GM19372 (cell line): ENCODE measurements around the gene TMEM151B.

ENCODE experiments used
- ATAC-seq: cut with Tn5 transposase; IDR thresholded peaks from one replicate; pipeline ENCODE4 v1.9.1; 2021; ENCODE audit warnings: mild to moderate bottlenecking, low read depth, moderate library complexity; ENCODE audit not compliant: unreplicated experiment

The TMEM151B gene

DNA sequence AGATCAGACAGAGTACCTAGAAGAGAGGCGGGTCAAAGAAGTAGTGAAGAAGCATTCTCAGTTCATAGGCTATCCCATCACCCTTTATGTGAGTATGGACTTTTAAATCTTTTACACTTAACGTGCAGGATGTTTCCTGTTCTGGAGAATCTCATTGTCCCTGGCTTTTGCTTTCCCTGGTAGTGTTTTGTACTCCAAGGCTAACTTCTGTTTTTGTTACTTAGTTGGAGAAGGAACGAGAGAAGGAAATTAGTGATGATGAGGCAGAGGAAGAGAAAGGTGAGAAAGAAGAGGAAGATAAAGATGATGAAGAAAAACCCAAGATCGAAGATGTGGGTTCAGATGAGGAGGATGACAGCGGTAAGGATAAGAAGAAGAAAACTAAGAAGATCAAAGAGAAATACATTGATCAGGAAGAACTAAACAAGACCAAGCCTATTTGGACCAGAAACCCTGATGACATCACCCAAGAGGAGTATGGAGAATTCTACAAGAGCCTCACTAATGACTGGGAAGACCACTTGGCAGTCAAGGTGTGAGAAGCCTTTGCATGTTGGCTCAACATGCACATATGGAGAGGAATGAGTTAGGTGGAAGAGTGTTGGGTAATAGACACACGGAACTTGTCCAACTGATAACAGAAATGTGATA, 20.1 kb upstream of the TMEM151B start:
- ATAC-seq = no peak

DNA sequence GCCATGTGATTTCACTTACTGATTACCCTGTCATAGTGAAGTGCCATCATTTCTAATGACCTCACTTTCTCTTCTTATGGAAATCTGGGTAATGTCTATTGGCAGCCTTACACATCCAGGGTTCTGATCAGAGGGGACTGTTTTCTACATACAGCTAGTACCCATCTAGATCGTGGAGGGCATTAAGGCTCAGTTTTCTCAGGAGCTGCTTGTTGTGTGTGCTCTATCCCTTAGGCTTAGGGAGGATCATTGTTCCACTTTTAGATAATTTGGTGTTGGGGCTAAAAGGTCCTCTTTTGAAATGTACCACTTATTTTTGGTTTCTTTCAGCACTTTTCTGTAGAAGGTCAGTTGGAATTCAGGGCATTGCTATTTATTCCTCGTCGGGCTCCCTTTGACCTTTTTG, 19.5 kb upstream of the TMEM151B start:
- no peak for ATAC-seq

DNA sequence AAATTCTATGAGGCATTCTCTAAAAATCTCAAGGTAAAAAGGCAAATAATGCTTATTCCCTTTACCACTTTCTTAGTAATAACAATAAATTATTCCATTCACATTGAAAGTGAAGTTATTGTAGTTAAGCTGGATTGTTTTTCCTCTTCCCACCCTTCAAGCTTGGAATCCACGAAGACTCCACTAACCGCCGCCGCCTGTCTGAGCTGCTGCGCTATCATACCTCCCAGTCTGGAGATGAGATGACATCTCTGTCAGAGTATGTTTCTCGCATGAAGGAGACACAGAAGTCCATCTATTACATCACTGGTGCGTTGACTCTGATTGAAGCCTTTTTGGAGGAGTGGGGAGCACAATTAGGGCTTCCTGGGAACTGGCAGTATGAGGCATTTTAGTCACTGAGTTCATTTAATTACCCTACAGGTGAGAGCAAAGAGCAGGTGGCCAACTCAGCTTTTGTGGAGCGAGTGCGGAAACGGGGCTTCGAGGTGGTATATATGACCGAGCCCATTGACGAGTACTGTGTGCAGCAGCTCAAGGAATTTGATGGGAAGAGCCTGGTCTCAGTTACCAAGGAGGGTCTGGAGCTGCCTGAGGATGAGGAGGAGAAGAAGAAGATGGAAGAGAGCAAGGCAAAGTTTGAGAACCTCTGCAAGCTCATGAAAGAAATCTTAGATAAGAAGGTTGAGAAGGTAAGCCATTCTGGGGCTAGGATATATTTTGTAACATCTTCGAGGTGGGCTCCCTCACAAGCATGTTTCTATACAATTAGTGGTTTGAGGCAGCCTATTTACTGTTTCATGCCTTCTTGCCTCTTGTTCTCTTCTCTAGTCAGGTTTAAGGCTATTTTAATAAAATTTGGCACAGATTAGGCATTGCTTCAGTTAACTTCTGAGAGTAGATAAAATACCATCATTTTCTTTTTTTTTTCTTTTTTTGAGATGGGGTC, 18.4 kb upstream of the TMEM151B start:
- no peak for ATAC-seq

DNA sequence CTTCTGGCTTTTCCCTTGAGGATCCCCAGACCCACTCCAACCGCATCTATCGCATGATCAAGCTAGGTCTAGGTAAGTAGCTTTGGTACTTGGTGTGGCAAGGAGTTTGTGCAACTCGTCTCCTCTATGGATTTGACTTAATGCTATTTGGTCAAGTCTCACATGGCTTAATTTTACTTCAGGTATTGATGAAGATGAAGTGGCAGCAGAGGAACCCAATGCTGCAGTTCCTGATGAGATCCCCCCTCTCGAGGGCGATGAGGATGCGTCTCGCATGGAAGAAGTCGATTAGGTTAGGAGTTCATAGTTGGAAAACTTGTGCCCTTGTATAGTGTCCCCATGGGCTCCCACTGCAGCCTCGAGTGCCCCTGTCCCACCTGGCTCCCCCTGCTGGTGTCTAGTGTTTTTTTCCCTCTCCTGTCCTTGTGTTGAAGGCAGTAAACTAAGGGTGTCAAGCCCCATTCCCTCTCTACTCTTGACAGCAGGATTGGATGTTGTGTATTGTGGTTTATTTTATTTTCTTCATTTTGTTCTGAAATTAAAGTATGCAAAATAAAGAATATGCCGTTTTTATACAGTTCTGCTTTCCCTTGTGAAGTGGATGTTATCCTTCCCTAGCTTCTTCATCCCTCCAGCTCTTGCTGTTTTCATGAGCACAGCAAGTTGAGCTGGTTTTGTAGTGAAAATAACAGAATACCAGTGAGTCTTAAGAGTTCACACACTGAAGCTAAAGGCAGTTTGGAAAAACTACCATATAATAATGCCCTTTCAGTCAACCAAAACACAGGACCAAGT, 16.7 kb upstream of the TMEM151B start:
- no peak for ATAC-seq

DNA sequence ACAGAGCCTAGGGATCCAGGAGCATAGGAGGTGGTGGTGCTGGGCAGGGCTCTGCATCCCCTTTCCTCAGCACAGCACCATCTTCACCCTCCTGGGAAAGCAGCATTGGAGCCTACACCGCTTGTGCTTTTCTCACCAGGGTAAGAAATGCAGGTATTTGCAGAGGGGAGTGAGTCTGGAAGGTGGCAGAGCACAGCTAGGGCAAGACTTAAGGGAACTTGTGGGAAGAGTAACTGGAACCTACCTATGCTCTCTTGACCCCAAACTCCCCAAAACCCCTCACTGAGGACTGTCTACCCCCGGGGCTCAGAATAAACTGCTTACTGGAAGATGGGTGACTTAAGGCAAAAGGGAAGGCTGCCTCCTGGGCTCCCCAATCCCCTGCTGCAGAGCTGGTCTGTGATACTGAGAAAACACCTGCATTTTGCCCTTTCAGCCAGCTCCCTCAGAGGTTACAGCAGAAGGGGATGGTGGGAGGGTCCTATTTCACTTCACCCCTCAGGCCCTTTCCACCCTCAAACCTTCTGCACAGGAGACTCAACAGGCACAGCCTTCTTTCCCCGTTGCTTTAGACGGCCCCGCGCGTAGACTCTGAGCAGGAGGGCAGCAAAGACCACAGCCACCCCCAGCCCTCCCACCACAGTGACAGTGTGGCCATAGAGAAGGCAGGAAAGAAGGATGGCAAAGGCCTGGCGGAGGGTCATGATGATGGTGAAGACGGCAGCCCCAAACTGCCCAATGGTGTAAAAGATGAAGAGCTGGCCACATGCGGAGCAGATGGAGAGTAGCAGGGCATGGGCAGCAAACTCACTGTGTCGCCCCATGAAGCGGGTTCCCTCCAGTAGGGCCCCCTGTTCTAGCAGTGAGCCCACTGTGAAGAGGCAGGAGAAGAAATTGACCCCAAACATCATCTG, 15.8 kb upstream of the TMEM151B start:
- no peak for ATAC-seq

DNA sequence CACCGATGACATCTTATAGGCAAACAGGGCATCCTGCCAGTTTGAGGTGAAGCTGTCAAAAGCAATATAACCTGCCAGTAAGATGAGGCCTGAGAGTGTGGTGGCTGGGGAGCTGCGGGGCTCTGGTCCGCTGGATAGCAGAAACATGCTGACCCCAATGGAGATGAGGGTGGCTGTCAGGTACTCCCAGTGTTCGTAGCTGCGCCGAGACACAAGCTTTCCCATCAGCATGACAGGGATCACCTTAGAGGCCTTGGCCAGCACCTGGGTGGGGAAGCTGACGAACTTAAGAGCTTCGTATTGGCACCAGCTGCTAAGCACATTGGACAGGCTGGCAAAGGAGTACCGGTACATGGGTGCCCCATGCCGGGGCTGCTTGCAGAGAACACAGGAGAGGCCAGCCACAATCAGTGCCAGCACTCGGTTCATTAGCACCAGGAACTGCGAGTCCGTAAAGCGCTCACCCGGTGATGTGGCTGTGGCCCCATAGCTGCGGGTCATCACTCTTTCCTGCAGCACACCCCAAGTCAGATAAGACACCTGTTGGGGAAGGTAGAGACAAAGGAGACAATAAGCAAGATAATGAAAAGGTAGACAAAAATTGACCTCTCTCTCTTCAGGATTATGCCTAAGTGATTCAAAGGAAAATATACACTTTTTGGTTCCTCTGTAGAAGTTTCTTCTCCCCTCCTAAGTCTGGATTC, 15.0 kb upstream of the TMEM151B start:
- no peak for ATAC-seq

DNA sequence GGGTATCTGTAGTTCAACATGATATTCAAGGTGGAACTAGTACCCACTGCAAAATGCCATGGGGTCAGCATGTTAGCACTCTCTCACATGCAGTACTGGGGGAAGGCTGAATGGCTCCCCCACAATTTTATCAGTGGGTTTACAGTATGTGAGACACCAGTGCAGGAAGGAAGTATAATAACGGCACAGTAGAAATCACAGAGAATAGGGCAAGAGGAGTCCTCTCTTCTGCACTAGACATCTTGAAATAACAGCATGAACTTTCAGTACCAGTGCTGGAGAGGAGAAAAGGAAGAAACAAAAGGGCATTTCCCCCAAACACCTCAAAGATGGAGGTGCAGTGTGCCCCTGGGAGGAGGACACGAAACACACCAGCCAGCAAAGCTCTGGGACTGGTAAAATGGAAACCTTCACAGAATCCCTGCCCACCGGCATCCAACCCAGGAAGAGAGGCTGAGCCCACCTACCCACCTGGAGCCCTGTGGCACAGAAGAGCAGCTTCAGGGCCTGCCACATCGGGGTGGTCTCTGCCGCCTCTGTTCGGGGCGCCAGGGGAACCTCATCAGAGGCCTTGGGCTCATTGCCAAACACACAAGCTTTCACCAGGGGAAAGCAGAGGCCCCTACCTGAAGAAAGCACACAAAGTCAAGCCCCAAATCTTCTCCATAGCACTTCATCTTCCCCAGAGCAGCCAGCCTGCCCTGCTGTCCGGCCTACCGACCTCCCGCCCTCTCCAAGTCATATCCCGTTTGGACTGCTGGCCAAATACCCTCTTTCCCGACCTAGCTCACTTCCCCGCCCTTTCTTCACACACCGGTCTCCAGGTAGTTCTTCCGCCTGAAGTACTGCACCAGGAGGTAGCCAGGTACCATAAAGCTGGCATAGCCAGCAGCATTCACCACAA, 14.1 kb upstream of the TMEM151B start:
- ATAC-seq = no peak

DNA sequence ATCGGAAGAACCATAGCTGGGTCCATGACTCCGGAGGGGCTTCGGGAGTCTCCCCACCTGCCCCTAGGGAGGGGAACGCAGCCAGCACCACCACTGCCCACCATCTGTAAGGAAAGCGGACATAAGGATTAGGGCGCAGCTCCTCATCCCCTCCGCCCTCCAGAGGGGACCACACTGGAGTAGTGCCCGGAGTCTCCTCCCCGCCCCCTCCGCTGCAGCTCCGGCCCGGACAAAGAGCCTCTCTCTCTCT, 13.6 kb upstream of the TMEM151B start:
- ATAC-seq = no peak

DNA sequence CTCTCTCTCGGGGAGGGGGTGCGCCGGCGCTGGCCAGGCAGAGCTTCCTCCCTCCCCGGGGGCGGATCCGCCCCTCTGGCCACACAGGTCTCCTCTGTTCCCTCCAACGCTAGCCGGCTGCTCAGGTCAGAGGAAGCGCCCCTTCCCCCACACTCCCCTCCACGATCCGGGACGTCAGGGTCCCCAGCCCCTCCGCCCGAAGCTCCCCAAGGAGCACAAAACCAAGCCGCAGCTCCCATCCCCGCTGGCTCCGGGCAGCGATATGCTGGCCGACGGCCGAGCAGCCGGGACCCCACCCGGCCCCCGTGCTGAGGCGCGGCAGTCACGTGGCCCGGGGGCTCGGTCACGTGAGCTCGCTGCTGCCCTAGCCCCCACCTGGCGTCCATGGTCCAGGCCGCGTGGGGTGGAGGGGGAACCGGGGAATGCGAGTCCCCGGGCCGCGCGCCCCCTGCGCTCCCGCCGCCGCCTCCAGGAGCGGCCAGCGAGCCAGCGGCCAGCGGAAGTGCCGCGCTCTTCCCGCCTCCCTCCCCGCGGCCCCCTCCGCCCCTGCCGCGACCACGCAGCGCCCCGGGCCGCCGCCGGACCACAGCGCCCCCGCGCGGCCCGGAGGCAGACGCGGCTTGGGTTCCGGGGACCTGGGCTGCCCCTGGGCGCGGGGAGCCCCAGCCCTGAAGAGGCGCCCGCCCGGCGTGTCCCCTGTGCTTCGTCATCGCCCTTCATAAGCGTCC, 13.1 kb upstream of the TMEM151B start, which contains the start of gene SLC35B2:
SLC35B2 (minus strand) TSS at position 504 of the 728 bp plus-strand sequence; CDS start at position 386, 118 bp downstream.
- ATAC-seq = peak; percentile 48

DNA sequence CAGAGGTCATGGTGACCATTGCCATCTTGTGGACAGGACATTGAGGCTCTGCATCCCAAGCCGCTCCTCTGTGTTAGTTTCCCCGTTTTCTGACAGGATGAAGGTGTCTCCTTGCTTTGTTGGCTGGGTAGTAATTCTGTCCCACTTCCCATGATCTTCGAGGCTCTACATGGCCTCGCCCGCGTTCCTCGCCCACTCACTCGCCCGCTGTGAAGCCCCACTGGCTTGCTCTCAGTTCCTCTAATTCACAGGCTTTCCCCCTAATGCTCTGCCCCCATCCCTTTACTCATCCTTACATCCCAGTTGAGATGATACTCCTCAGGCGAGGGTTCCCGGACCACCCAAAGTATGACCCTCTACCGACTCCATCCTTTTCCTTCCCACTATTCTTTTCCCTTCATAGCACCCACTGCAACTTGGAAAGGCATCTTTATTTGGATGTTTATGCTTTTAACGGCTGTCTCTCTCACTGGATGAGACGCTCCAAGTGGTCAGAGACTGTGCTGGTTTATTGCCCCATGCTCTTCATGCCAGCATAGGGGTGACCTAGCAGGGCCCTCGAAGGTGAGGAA, 12.4 kb upstream of the TMEM151B start:
- ATAC-seq = peak; percentile 11

DNA sequence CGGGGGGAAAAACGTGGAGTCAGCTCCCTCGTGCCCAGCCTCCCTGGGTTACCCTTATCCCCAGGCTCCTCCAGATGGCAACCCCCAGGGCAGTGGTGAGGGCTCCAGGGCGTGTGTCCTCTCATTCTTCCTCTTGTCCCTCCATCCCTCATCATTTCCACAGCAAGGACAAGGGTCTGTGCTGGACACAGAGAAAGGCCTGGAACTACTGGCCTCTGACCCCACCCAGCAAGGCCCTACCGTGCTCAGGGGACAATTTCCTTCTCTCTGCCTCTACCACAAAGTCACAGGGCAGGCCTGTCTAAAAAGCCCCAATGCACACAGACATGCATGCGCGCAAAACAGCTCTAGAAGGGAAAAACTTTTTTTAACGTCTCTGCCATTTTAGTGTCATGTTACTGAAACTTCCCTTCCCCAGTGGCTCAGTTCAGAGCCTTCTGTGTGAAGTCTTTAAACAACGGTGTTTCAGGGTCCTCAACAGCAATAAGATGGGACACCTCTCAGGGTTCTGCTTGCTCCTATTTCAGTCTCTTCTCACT, 11.9 kb upstream of the TMEM151B start:
- no peak for ATAC-seq

DNA sequence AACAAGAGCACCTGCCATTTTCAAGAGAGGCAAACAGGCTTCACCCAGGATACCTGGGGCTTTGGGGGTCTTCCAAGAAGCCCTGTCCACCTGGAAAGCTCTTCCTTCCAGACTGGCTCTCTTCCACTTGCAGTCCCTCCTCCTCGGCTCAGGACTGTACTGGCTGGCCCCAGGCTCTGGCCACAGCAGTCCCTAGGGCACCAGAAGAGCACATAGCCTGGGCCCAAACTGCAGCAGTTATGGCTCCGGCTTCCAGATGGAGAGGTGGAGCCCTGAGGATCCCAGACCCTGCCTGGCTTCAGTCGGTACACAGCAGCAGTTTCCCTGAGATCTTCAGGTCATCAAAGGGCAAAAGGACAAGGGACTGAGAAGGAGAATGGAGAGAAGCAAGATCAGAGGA, 11.3 kb upstream of the TMEM151B start:
- no peak for ATAC-seq

DNA sequence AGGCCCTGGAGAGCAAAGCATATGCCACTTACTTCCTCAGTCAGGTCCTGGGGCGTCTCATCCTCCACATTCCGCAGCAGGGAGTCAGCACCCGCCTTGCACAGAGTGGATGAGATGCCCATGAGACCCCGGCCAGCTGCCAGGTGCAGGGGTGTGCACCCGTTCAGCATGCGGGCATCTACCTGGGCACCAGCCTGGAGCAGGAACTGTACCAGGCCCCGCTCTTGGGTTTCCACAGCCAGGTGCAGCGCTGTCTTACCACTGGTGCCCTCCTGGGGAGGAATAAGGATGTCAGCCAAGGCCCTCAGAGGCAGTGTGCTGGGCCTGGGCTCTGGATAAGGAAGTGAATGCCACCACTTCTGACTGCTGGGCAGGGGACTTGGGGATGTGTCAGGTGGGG, 10.2 kb upstream of the TMEM151B start:
- ATAC-seq = no peak

DNA sequence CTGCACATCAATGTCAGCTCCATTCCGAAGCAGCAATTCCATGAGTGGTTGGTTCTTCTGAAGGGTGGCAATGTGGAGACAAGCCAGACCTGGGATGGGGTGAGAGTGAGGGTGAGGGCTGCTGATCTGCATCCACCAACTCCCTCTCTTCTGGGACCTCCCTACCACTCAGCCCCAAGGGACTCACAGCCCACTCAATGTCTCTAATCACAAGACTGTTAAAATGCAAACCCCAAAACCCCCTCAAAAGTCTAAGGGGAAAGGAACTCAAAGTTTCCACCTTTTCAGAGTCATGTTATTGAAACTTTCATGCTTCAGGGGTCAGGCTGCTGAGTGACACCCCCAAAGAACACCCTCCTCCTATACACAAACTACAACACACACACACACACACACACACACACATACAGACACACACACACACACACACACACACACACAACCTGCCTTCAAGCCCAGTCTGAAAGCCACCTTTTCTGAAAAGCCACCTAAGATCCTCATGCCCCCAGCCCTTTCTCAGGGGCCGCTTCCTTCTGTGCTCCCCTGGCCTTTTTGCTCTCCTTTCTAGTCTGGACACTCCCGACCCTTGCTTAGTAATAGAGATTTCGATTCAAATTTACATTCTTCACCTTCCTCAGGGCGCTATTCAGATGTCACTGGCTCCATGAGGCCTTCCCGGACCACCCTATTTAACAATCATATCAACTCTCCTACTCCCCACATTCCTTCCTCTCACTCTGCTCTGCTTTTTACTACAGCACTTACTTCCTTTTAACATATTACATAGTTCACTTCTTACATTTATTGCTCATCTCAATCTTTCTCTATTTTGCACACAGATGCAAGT, 9.6 kb upstream of the TMEM151B start:
- ATAC-seq = no peak

DNA sequence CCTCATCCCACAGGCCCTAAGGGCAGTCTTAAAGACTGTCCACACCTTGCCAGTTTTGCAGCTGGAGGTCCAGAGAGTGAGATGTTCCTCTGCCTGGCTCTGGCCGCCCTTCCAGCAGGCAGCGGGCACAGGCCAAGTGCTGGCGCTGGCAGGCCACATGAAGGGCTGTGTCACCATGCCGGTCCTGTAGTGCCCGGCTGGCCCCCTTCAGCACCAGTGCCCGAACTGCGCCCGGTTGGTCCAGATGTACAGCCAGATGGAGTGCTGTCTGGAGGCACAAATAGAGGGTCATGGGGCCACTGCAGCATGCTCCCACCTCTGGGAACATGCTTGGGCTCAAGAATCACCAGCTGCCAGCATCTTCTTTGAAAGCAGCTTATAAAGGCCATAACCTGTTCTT, 8.7 kb upstream of the TMEM151B start:
- ATAC-seq = no peak
